22Rv1 (cell line): ENCODE results near the gene TRIM39.
"Not testable (repeated sequence)": the region's sequence is repeated elsewhere in the genome, so short reads cannot be mapped to it uniquely, and the experiment has no call there.

ENCODE experiments used
- H3K27ac ChIP-seq: fragments of 450-650 bp; 2 replicates; pipeline ENCODE4 v1.5.1; 2017
- CTCF ChIP-seq: fragments of 450-650 bp; IDR thresholded peaks from 2 replicates; pipeline ENCODE4 v1.5.1; 2017; ENCODE audit warnings: mild to moderate bottlenecking
- ZFX ChIP-seq: fragments of 450-650 bp; IDR thresholded peaks from 2 replicates; pipeline ENCODE4 v1.6.1; 2017; ENCODE audit warnings: antibody characterized with exemption, borderline replicate concordance

The TRIM39 gene

GRCh38 chr6:30326526-30327231 lies at the start of gene TRIM39:
Gene TRIM39, plus strand, starts transcription at chr6:30326927. Its CDS starts 2,391 bp downstream, at chr6:30329318.
- peak within 1 kb of the TSS; percentile 89 for H3K27ac ChIP-seq
- no peak for TF ChIP-seq CTCF
- TF ChIP-seq ZFX = no peak

- H3K27ac ChIP-seq = not testable (repeated sequence)
Observed at GRCh38 chr6:30280988-30281387, 45.7 kb upstream of the TRIM39 start.

- TF ChIP-seq ZFX = no peak
- TF ChIP-seq CTCF = no peak
- H3K27ac ChIP-seq = no peak overlapping the region
Observed at GRCh38 chr6:30282522-30282921, 44.2 kb upstream of the TRIM39 start.

GRCh38 chr6:30283761-30284160 lies 43.0 kb upstream of the TRIM39 start:
- TF ChIP-seq CTCF (no peak), ZFX (no peak)
- H3K27ac ChIP-seq = no peak overlapping the region

- no peak for TF ChIP-seq CTCF
- no peak for TF ChIP-seq ZFX
- no peak overlapping the region for H3K27ac ChIP-seq
Observed at GRCh38 chr6:30287139-30287538, 39.6 kb upstream of the TRIM39 start.

- TF ChIP-seq CTCF (no peak), ZFX (no peak)
Observed at GRCh38 chr6:30295837-30296236, 30.9 kb upstream of the TRIM39 start.

DNA sequence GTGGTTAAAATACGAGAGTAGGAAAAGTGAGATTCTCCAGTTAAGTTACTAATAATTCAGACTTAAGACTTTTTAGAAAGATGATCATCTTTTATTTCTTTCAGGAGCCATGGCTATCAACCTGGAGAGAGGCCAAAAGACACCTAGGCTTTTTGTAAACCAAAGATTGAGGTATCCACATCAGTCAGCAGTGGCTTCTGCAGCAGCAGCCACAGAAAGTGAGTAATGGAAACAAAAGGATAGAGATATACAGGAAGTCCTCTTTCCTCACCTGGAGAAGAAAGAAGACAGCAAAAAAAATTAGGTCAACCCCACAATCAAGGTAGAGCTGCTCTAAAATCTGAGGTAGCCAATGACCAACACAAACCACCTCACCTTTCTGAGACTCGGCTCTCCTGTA lies 22.7 kb upstream of the TRIM39 start:
- no peak for TF ChIP-seq ZFX
- TF ChIP-seq CTCF = no peak
- H3K27ac ChIP-seq = no peak overlapping the region

More at GRCh38 chr6:30295837-30296236, 30.9 kb upstream of the TRIM39 start:
- no peak overlapping the region for H3K27ac ChIP-seq

DNA sequence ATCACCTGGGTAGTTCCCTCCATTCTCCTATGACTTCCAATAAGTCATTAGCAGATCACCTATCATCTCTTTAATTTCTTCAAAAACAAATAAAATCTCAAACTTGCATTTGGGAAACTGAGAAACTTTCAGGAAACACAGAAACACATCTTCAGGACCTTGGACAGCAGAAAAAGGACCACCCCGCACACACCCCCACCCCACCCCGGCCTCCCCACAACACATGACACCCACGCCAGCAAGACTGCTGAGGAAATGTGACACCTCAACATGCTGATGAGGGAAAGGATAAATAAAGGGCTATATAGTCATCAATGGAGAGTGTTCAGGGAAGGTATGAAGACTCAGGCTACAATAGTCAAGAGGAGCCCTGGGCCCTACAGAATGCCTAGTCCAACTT lies 15.6 kb upstream of the TRIM39 start:
- TF ChIP-seq ZFX (no peak), CTCF (no peak)

More for the DNA sequence above, 15.6 kb upstream of the TRIM39 start:
- no peak overlapping the region for H3K27ac ChIP-seq
